GM18861 (cell line): Measurements from ENCODE around the gene NAA50.

Experiments
- ATAC-seq: cut with Tn5 transposase; IDR thresholded peaks from one replicate; pipeline ENCODE4 v1.9.1; 2021; ENCODE audit not compliant: unreplicated experiment

NAA50 gene

DNA sequence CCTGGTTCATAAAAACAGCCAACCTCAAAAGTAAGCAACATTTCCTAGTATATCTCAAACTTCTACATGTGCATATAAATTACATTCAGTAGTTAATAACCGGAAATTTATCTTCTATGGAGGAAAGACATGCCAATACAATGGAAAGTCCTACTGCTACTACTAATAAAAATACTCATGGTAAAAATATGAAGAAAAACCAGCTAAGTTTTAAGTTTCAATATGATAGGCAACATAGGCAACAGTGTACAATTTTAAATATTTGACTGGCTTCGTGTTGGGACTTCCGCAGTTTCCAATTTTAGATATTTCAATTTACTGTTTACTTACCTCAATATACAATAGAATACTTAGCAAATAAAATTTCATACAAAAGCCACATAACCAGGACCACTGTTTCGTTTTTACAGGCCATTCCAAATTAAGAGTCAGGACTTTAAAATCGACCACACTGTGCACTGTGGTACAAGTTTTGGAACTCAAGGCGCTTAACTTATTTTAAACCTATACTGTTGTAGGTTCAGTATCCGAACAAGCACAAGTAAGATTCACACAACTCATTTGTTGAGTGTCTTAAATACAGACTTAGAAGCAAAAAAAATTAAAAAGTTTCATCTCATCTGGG, 2.9 kb downstream of the NAA50 start:
- no peak for ATAC-seq

- no peak for ATAC-seq
Observed at GRCh38 chr3:113741620-113742019, 4.4 kb downstream of the NAA50 start.

DNA sequence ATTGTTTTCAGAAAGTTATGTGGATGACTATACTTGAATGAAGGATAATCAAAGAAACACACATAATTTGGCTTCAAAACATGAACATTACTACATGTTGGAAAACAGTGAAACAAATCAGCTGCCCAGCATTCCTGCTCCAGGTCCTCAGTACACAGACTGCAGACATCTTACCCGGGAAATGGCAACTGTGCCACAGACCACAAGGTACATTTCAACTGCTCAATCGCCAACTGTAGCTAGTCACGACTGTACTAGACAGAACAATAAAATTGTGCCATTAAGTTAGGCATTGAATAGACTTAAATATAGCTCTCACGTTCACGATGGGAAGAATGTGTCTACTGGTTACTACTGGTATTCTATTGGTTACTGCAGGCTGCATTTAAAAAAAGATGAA, 5.0 kb downstream of the NAA50 start:
- ATAC-seq: no peak

- ATAC-seq: peak; percentile 42
Observed at GRCh38 chr3:113736548-113737089, 9.4 kb downstream of the NAA50 start.

DNA sequence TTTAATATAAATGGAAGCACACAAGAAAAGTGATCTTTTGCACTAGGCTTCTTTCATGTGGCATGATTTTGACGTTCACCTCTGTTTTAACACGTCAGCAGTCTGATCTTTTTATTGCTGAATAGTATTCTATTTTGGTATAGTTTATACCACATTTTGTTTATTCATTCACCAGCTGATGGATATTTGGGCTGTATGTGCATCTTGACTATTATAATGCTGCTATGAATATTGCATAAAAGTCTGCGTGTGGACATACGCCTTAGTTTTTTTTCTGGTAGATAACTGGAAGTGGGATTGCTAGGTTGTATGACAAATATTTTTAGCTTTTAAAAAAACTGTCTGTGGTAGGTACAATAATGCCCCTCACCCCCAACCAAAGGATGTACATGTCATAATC, 14.4 kb downstream of the NAA50 start:
- ATAC-seq: no peak

GRCh38 chr3:113730550-113730949, 15.5 kb downstream of the NAA50 start:
- ATAC-seq: no peak

DNA sequence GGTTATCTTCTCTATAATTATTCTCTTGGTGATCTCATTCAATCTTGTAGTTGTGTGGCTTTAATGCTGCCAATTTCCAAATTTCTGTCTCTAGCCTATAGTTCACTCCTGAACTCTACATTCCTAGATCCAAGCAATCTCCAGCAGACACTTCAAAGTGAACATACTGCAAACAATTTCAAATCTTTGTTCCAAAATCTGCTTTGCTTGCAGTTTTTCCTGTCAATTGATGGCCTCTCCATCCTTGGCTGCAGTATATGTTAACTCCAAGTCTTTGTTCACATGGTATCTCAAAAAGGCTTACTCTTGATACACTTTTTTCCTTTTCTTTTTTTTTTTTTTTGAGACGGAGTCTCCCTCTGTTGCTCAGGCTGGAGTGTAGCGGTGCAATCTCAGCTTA, 17.4 kb downstream of the NAA50 start:
- ATAC-seq: no peak

DNA sequence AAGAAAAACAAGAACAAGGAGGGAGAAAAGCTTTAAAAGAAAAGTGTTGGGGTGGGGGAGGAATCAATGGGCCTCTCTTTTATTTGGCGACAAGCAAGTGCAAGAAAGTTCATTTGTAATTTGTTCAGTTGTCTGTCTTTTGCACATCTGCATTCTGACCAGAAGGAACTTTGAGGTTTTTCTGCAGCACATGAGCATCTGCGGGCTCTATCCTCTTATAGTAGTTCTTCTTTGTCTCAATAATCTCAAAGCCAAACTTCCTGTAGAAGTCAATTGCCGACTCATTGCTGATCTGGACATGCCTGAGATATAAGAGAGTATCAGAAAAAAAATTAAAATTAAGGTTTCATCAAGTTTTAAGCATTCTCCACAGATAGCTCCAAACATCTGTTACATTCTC, 24.4 kb downstream of the NAA50 start:
- ATAC-seq: no peak

- no peak for ATAC-seq
Observed at GRCh38 chr3:113719758-113720157, 26.3 kb downstream of the NAA50 start.

DNA sequence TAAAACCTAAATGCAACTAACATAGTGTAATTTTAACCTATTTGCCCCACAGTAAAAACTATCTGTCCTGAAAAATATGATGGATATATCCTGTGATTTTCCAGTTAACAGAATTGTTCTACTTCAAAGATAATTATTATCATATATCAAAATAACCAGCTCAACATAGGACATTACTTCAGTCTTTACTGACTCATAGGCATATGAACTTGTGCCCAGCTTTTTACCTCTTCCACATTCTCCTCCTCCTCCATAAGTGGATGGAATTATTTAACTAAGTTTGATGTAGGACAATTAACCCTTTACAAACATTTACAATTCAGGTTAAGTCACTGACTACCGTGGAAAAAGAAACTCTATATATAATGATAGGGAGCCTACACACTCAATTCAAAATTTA, 26.8 kb downstream of the NAA50 start:
- no peak for ATAC-seq

- no peak for ATAC-seq
Observed at GRCh38 chr3:113717818-113718217, 28.2 kb downstream of the NAA50 start.

DNA sequence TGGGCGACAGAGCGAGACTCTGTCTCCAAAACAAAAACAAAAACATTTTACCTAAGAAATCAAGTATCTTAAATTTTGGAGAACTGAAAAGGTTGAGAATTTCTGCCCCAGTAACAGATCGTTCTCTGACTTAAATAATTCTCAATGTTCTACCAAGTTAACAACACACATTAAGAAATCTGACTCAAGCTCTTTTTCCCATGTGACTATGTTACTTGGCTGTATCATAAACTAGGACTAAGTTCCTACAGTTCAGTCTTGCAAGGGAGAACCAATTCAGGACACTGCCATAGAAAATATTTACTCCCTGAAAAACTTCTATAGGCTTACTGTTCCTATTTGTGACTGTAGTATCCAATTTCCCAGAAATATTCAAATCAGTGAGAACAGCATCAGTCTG, 28.7 kb downstream of the NAA50 start:
- ATAC-seq: no peak

DNA sequence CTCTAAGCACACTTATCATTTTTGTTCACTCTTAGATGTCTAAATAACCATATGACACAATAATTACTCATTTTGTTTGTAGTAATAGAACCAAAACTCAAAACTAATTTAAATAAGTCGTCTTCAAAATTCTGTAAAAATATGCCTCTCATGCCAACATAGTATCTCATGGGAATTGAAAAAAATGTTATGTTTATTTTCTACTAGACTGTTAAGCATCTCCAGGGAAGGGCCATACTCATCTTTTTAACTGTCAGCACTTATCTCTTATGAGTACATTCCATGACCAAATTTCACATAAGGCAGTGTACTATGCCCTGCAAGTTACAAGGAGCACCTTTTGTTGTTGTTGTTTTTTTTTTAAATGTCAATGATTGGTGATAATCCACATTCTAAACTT, 31.3 kb downstream of the NAA50 start:
- no peak for ATAC-seq

DNA sequence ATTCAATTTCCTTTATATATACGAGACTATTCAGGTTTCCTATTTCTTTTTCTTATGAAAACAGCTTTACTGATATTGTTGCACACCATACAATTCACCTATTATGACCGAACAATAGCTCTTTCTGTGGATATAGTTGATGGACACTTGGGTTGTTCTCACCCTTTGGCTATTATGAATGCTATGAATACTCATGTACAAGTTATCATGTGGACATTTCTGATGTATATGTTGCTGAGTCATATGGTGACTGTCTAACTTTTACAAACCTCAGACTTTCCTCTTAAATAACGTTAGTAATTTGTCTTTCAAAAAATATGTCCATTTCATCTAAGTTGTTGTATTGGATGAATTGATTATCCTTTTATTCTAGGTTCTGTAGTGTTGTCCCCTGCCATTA, 33.9 kb downstream of the NAA50 start:
- no peak for ATAC-seq

- ATAC-seq: no peak
Observed at GRCh38 chr3:113707835-113708234, 38.2 kb downstream of the NAA50 start.

GRCh38 chr3:113698956-113699355, 47.1 kb downstream of the NAA50 start:
- no peak for ATAC-seq

GRCh38 chr3:113698213-113698742, 47.8 kb downstream of the NAA50 start:
- ATAC-seq: no peak

DNA sequence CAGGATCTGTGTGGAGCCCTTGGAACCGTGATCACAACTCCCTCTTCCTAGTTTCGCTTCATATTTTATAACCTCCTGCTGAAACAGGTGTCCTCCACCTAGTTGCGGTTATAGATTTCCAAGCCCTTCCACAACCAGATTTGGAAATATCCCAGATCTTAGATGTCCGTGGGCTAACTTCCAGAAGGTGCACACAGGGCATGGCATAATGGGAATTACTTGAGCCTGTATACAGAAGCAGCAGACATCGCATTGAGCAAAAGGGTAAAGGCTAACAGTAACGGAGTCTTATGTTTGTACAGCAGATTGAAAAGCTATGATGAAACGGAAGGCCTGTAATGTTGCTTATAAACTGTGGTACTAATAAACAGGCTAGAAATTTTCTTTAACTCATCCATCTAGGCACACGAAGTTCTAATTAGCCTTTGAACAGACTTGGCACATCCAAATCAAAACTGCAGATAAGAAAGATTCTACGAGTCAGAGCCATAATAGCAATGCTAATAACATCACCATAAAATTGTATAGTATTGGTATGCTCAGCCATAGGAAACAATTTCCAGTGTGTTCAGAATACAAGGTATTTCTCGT, 48.5 kb downstream of the NAA50 start:
- no peak for ATAC-seq

- ATAC-seq: peak; percentile 93
Observed at GRCh38 chr3:113696658-113697499, 49.2 kb downstream of the NAA50 start.

- peak; percentile 45 for ATAC-seq
Observed at GRCh38 chr3:113695786-113696645, 50.0 kb downstream of the NAA50 start, which contains the start of gene USF3. Gene USF3, minus strand, starts transcription at chr3:113696642. Its CDS starts 21,764 bp downstream, at chr3:113674878.

DNA sequence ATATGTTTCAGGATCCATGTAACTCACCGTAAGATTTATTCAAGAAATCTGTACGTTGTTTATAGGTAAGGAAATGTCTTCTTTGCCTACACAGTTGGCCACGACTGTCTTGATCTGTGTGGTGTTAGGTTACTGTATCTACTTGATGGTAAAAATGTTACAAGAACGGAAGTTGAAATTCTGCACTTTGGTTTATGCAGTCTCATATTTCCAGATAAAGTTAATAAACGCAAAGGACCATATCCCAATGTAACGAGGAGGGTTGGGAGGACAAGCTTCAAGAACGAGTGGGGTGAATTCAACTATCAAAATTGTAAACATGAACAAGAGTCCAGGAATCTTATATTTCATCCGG, 50.6 kb downstream of the NAA50 start:
- no peak for ATAC-seq
